Naive B cell (primary cell): ENCODE data around the gene FAM83G. TPM values are rescaled to one million over a fixed set of nuclear protein-coding genes. Genes with fewer than 3 reads are reported as not detected.

ENCODE experiments used
- ATAC-seq, 2 donors: fragments of 150-1000 bp; cut with Tn5 transposase; 2 replicates each; pipeline ENCODE4 v1.10.0; 2021; ENCODE audit warnings: low read depth in 2 of 2, mild to moderate bottlenecking in 2 of 2, moderate library complexity in 2 of 2
- DNase-seq: peaks from one replicate; pipeline ENCODE4 v3.0.0; 2022
- H3K27ac Mint-ChIP-seq, 6 donors: one replicate each; pipeline ENCODE4 v1.8.0; 2020 to 2022; ENCODE audit warnings: mild to moderate bottlenecking in 6 of 6, mixed read lengths in 6 of 6, moderate library complexity in 5 of 6, inconsistent platforms in 2 of 6
- H3K27me3 Mint-ChIP-seq, 3 donors: one replicate each; pipeline ENCODE4 v1.8.0; 2021 to 2022; ENCODE audit warnings: mixed read lengths in 3 of 3, mild to moderate bottlenecking in 1 of 3
- H3K36me3 Mint-ChIP-seq, 2 donors: one replicate each; pipeline ENCODE4 v1.8.0; 2020 to 2022; ENCODE audit warnings: mixed read lengths in 2 of 2, inconsistent platforms in 1 of 2, mild to moderate bottlenecking in 1 of 2
- H3K4me1 Mint-ChIP-seq, 3 donors: one replicate each; pipeline ENCODE4 v1.8.0; 2020 to 2022; ENCODE audit warnings: mixed read lengths in 3 of 3, inconsistent platforms in 1 of 3, mild to moderate bottlenecking in 1 of 3, moderate library complexity in 1 of 3
- H3K4me3 Mint-ChIP-seq, 8 donors: one replicate each; pipeline ENCODE4 v1.8.0; 2020 to 2022; ENCODE audit warnings: mild to moderate bottlenecking in 8 of 8, mixed read lengths in 8 of 8, moderate library complexity in 8 of 8, inconsistent platforms in 2 of 8
- H3K9me3 Mint-ChIP-seq, 7 donors: one replicate each; pipeline ENCODE4 v1.8.0; 2020 to 2022; ENCODE audit warnings: mixed read lengths in 7 of 7, mild to moderate bottlenecking in 5 of 7, inconsistent platforms in 2 of 7, moderate library complexity in 1 of 7
- polyA plus RNA-seq, 6 donors: library from polyadenylated mRNA; unstranded; fragments of 300-500 nt; fragmentation: Illumina TruSeq; gene quantifications; one replicate each; pipeline ENCODE4 v1.2.3, GENCODE V29; 2021; ENCODE audit warnings: low read depth in 6 of 6

Gene FAM83G
- polyA plus RNA-seq, 6 donors from 2014 or later, result 2.5 to 4.4 (median 2.9) TPM

GRCh38 chr17:19009970-19010369, 5.4 kb upstream of the FAM83G start:
- DNase-seq, result no peak
- peaks cover 0 to 4% (median 0%) of the 10 kb centered on the region in 3 donors for H3K27me3 Mint-ChIP-seq
- no peak overlapping the region for H3K27ac Mint-ChIP-seq

GRCh38 chr17:19006698-19007097, 2.1 kb upstream of the FAM83G start:
- H3K27ac Mint-ChIP-seq, result peak overlapping the region in 1 of 6 donors; percentile 73
- no peak for ATAC-seq
- peak overlapping the region in 1 of 8 donors; percentile 85 for H3K4me3 Mint-ChIP-seq
- H3K27me3 Mint-ChIP-seq, result peaks cover 0 to 4% (median 0%) of the 10 kb centered on the region in 3 donors
- DNase-seq, result no peak
- peaks cover 16 to 28% (median 26%) of the 10 kb centered on the region in 3 donors for H3K4me1 Mint-ChIP-seq
- H3K36me3 Mint-ChIP-seq, result no peaks in the 10 kb centered on the region
- no peaks in the 10 kb centered on the region for H3K9me3 Mint-ChIP-seq

More at GRCh38 chr17:19009970-19010369, 5.4 kb upstream of the FAM83G start:
- no peak for ATAC-seq
- no peaks in the 10 kb centered on the region for H3K36me3 Mint-ChIP-seq
- H3K4me3 Mint-ChIP-seq, result no peak overlapping the region
- no peaks in the 10 kb centered on the region for H3K9me3 Mint-ChIP-seq
- peaks cover 0 to 11% (median 3%) of the 10 kb centered on the region in 3 donors for H3K4me1 Mint-ChIP-seq

- Mint-ChIP-seq H3K36me3 (no peaks in the 10 kb centered on the region), H3K4me1 (peaks cover 20 to 35% (median 32%) of the 10 kb centered on the region in 3 donors), H3K4me3 (peak overlapping the region; percentile 29 to 85 (median 76)), H3K27ac (peak overlapping the region in 4 of 6 donors; percentile 56 to 88 (median 79)), H3K27me3 (peaks cover 0 to 4% (median 0%) of the 10 kb centered on the region in 3 donors), H3K9me3 (no peaks in the 10 kb centered on the region)
- DNase-seq (no peak), ATAC-seq (no peak)
Observed at GRCh38 chr17:19005789-19006430, 1.3 kb upstream of the FAM83G start.

- Mint-ChIP-seq H3K27me3 (peaks cover 0 to 4% (median 0%) of the 10 kb centered on the region in 3 donors), H3K36me3 (no peaks in the 10 kb centered on the region), H3K4me1 (peaks cover 20 to 37% (median 32%) of the 10 kb centered on the region in 3 donors), H3K27ac (peak overlapping the region in 5 of 6 donors; percentile 69 to 88 (median 81)), H3K4me3 (peak overlapping the region; percentile 60 to 88 (median 78)), H3K9me3 (no peaks in the 10 kb centered on the region)
- ATAC-seq (no peak), DNase-seq (no peak)
Observed at GRCh38 chr17:19005137-19005773, 691 bp upstream of the FAM83G start.

GRCh38 chr17:19003543-19004420, 782 bp downstream of the FAM83G start:
- H3K9me3 Mint-ChIP-seq, result no peaks in the 10 kb centered on the region
- H3K4me3 Mint-ChIP-seq, result peak overlapping the region; percentile 77 to 94 (median 90)
- H3K27me3 Mint-ChIP-seq, result no peaks in the 10 kb centered on the region
- peak overlapping the region in 4 of 6 donors; percentile 59 to 93 (median 74) for H3K27ac Mint-ChIP-seq
- peak; percentile 22 to 27 for ATAC-seq
- H3K36me3 Mint-ChIP-seq, result no peaks in the 10 kb centered on the region
- peaks cover 20 to 37% (median 32%) of the 10 kb centered on the region in 3 donors for H3K4me1 Mint-ChIP-seq
- peak; percentile 12 for DNase-seq

- peak; percentile 13 to 30 for ATAC-seq
- H3K27me3 Mint-ChIP-seq, result no peaks in the 10 kb centered on the region
- peak; percentile 15 for DNase-seq
- no peaks in the 10 kb centered on the region for H3K36me3 Mint-ChIP-seq
- peak overlapping the region in 5 of 6 donors; percentile 38 to 73 (median 59) for H3K27ac Mint-ChIP-seq
- H3K4me3 Mint-ChIP-seq, result peak overlapping the region; percentile 68 to 94 (median 85)
- H3K9me3 Mint-ChIP-seq, result no peaks in the 10 kb centered on the region
- H3K4me1 Mint-ChIP-seq, result peaks cover 20 to 37% (median 32%) of the 10 kb centered on the region in 3 donors
Observed at GRCh38 chr17:19002805-19003542, 1.6 kb downstream of the FAM83G start.

GRCh38 chr17:19001907-19002590, 2.5 kb downstream of the FAM83G start:
- Mint-ChIP-seq H3K36me3 (no peaks in the 10 kb centered on the region), H3K4me1 (peaks cover 20 to 37% (median 32%) of the 10 kb centered on the region in 3 donors), H3K27ac (peak overlapping the region in 3 of 6 donors; percentile 15 to 45 (median 42)), H3K4me3 (peak overlapping the region in 7 of 8 donors; percentile 54 to 93 (median 73)), H3K27me3 (no peaks in the 10 kb centered on the region), H3K9me3 (no peaks in the 10 kb centered on the region)
- DNase-seq, result no peak
- no peak for ATAC-seq

GRCh38 chr17:19000531-19001325, 3.8 kb downstream of the FAM83G start:
- DNase-seq, result no peak
- H3K27me3 Mint-ChIP-seq, result no peaks in the 10 kb centered on the region
- H3K9me3 Mint-ChIP-seq, result peaks cover 0 to 4% (median 0%) of the 10 kb centered on the region in 7 donors
- no peak for ATAC-seq
- no peak overlapping the region for H3K27ac Mint-ChIP-seq
- peak overlapping the region in 1 of 8 donors; percentile 85 for H3K4me3 Mint-ChIP-seq
- no peaks in the 10 kb centered on the region for H3K36me3 Mint-ChIP-seq
- peaks cover 20 to 41% (median 33%) of the 10 kb centered on the region in 3 donors for H3K4me1 Mint-ChIP-seq

GRCh38 chr17:18999911-19000310, 4.7 kb downstream of the FAM83G start:
- Mint-ChIP-seq H3K27me3 (peaks cover 0 to 5% (median 0%) of the 10 kb centered on the region in 3 donors), H3K4me1 (peaks cover 16 to 42% (median 29%) of the 10 kb centered on the region in 3 donors), H3K9me3 (peaks cover 0 to 10% (median 6%) of the 10 kb centered on the region in 7 donors), H3K36me3 (peaks cover 5 to 8% of the 10 kb centered on the region in 2 donors), H3K4me3 (peak overlapping the region in 1 of 8 donors; percentile 16), H3K27ac (peak overlapping the region in 1 of 6 donors; percentile 10)
- no peak for ATAC-seq
- no peak for DNase-seq

- Mint-ChIP-seq H3K36me3 (peaks cover 5 to 8% of the 10 kb centered on the region in 2 donors), H3K27ac (no peak overlapping the region), H3K27me3 (peaks cover 0 to 5% (median 0%) of the 10 kb centered on the region in 3 donors), H3K4me3 (no peak overlapping the region), H3K9me3 (peaks cover 0 to 11% (median 6%) of the 10 kb centered on the region in 7 donors), H3K4me1 (peaks cover 16 to 41% (median 29%) of the 10 kb centered on the region in 3 donors)
- DNase-seq, result no peak
- ATAC-seq, result no peak
Observed at GRCh38 chr17:18999394-18999793, 5.2 kb downstream of the FAM83G start.

- Mint-ChIP-seq H3K4me3 (peak overlapping the region in 1 of 8 donors; percentile 18), H3K36me3 (peaks cover 5 to 8% of the 10 kb centered on the region in 2 donors), H3K27me3 (peaks cover 0 to 5% (median 0%) of the 10 kb centered on the region in 3 donors), H3K27ac (peak overlapping the region in 1 of 6 donors; percentile 76), H3K9me3 (peaks cover 0 to 11% (median 6%) of the 10 kb centered on the region in 7 donors), H3K4me1 (peaks cover 26 to 42% (median 34%) of the 10 kb centered on the region in 3 donors)
- DNase-seq, result no peak
- ATAC-seq, result no peak
Observed at GRCh38 chr17:18997650-18998196, 6.8 kb downstream of the FAM83G start.
